Calu3 (cell line): ENCODE results near the gene NBEA. TPM values are rescaled to one million over a fixed set of nuclear protein-coding genes. Genes with fewer than 3 reads are reported as not detected.
A peak's percentile ranks its signal among the peaks of the same experiment; 100 is the strongest.

Experiments used
- BruUV-seq: library from RNA; stranded (reverse); fragments of 400-500 nt; replicated peaks from 2 replicates; lab custom pipeline; 2021; lab: Mats Ljungman, UMichigan
- CTCF ChIA-PET: fragments of 300-600 bp; sonication (Branson Sonifier 250); formaldehyde crosslinking; loops from one replicate; lab custom pipeline; 2022; ENCODE audit warnings: antibody characterized with exemption; lab: Charles Lee
- DNase-seq: peaks from one replicate; pipeline ENCODE4 v3.0.0; 2022
- H3K27ac Mint-ChIP-seq: one replicate; pipeline ENCODE4 v1.8.0; 2022; ENCODE audit warnings: mixed read lengths; ENCODE audit not compliant: unreplicated experiment
- H3K27me3 Mint-ChIP-seq: one replicate; pipeline ENCODE4 v1.8.0; 2022; ENCODE audit warnings: mixed read lengths; ENCODE audit not compliant: unreplicated experiment
- H3K36me3 Mint-ChIP-seq: one replicate; pipeline ENCODE4 v1.8.0; 2022; ENCODE audit warnings: mild to moderate bottlenecking, moderate library complexity, mixed read lengths; ENCODE audit not compliant: insufficient read depth, unreplicated experiment
- H3K4me1 Mint-ChIP-seq: one replicate; pipeline ENCODE4 v1.8.0; 2022; ENCODE audit warnings: mild to moderate bottlenecking, low read depth, mixed read lengths; ENCODE audit not compliant: unreplicated experiment
- H3K4me3 Mint-ChIP-seq: one replicate; pipeline ENCODE4 v1.8.0; 2022; ENCODE audit warnings: mild to moderate bottlenecking, low read depth, moderate library complexity, mixed read lengths; ENCODE audit not compliant: unreplicated experiment
- H3K9me3 Mint-ChIP-seq: one replicate; pipeline ENCODE4 v1.8.0; 2022; ENCODE audit warnings: low read depth, mixed read lengths; ENCODE audit not compliant: unreplicated experiment
- CTCF ChIP-seq: fragments of 200-600 bp; IDR thresholded peaks from one replicate; pipeline ENCODE4 v1.8.0; 2022; ENCODE audit warnings: antibody characterized with exemption; ENCODE audit not compliant: unreplicated experiment
- intact Hi-C: fragments of 100-400 bp; cut with micrococcal nuclease; formaldehyde crosslinking; loops from one replicate; pipeline ENCODE4 v1.10.0; 2022; ENCODE audit not compliant: unreplicated experiment
- total RNA-seq: library from RNA; stranded (reverse); gene quantifications from 2 replicates; pipeline ENCODE4 v1.2.3, GENCODE V29; 2022

NBEA gene
- total RNA-seq, 1 experiment from 2014 or later = 18.0 TPM

GRCh38 chr13:35712907-35713761 is 771.1 kb downstream of the NBEA start:
- BruUV-seq = no TSS peak
- TF ChIP-seq CTCF = no peak
- no peak overlapping the region for H3K27ac Mint-ChIP-seq
- CTCF ChIA-PET = no interaction called here
- peaks cover 9% of the 10 kb centered on the region for H3K4me1 Mint-ChIP-seq
- DNase-seq = no peak
- no peaks in the 10 kb centered on the region for H3K27me3 Mint-ChIP-seq
- intact Hi-C loops = no loop called here
- no peak overlapping the region for H3K4me3 Mint-ChIP-seq
- no peaks in the 10 kb centered on the region for H3K9me3 Mint-ChIP-seq
- H3K36me3 Mint-ChIP-seq = no peaks in the 10 kb centered on the region

GRCh38 chr13:35714121-35714520 is 772.1 kb downstream of the NBEA start:
- DNase-seq = no peak
- H3K9me3 Mint-ChIP-seq = no peaks in the 10 kb centered on the region
- no peak overlapping the region for H3K27ac Mint-ChIP-seq
- peaks cover 9% of the 10 kb centered on the region for H3K4me1 Mint-ChIP-seq
- no peak for TF ChIP-seq CTCF
- no peaks in the 10 kb centered on the region for H3K27me3 Mint-ChIP-seq
- CTCF ChIA-PET = interaction anchor here (0.6 kb wide), 1 partner anchor 815 kb away, joined by 3 read pairs; no protein-coding TSS in a partner anchor
- H3K4me3 Mint-ChIP-seq = no peak overlapping the region
- H3K36me3 Mint-ChIP-seq = no peaks in the 10 kb centered on the region
- no TSS peak for BruUV-seq
- intact Hi-C loops = no loop called here

- TF ChIP-seq CTCF = no peak
- Mint-ChIP-seq H3K4me3 (no peak overlapping the region), H3K36me3 (no peaks in the 10 kb centered on the region), H3K9me3 (no peaks in the 10 kb centered on the region), H3K27me3 (no peaks in the 10 kb centered on the region), H3K27ac (no peak overlapping the region), H3K4me1 (peaks cover 9% of the 10 kb centered on the region)
- BruUV-seq = no TSS peak
- intact Hi-C loops = no loop called here
- DNase-seq = no peak
- CTCF ChIA-PET = no interaction called here
These were observed 772.7 kb downstream of the NBEA start for GRCh38 chr13:35714588-35715377.

- Mint-ChIP-seq H3K27ac (no peak overlapping the region), H3K4me3 (no peak overlapping the region), H3K4me1 (peaks cover 17% of the 10 kb centered on the region), H3K36me3 (no peaks in the 10 kb centered on the region), H3K27me3 (no peaks in the 10 kb centered on the region), H3K9me3 (no peaks in the 10 kb centered on the region)
- intact Hi-C loops = loop anchor here (1.0 kb wide), 1 partner anchor 85 kb away; no protein-coding TSS in a partner anchor
- CTCF ChIA-PET = interaction anchor here (0.8 to 1.0 kb wide), 2 partner anchors 35 to 73 kb away, joined by 3 to 4 read pairs; no protein-coding TSS in a partner anchor
- no peak for TF ChIP-seq CTCF
- no TSS peak for BruUV-seq
- DNase-seq = peak; percentile 16
These were observed 774.1 kb downstream of the NBEA start for GRCh38 chr13:35716186-35716585.
